GM18498 (cell line): ENCODE data around the gene MYCBPAP.
A peak's percentile ranks its signal among the peaks of the same experiment; 100 is the strongest.

Experiments used
- ATAC-seq: cut with Tn5 transposase; IDR thresholded peaks from one replicate; pipeline ENCODE4 v1.9.1; 2021; ENCODE audit warnings: mild to moderate bottlenecking, moderate library complexity; ENCODE audit not compliant: unreplicated experiment

MYCBPAP gene

GRCh38 chr17:50549969-50550368 is 41.7 kb downstream of the MYCBPAP start:
- ATAC-seq, result no peak

GRCh38 chr17:50550661-50551432 is 42.6 kb downstream of the MYCBPAP start:
- ATAC-seq, result no peak

- ATAC-seq, result no peak
These were observed 43.2 kb downstream of the MYCBPAP start for GRCh38 chr17:50551433-50551815.

- no peak for ATAC-seq
These were observed 43.6 kb downstream of the MYCBPAP start for GRCh38 chr17:50551884-50552283.

- ATAC-seq, result no peak
These were observed 46.0 kb downstream of the MYCBPAP start for GRCh38 chr17:50554201-50554600.

GRCh38 chr17:50556803-50557202 is 48.6 kb downstream of the MYCBPAP start:
- no peak for ATAC-seq

GRCh38 chr17:50557630-50558029 is 49.4 kb downstream of the MYCBPAP start:
- ATAC-seq, result no peak

- no peak for ATAC-seq
These were observed 49.9 kb downstream of the MYCBPAP start for GRCh38 chr17:50558091-50558490.

GRCh38 chr17:50558581-50558940 is 50.3 kb downstream of the MYCBPAP start:
- no peak for ATAC-seq

GRCh38 chr17:50558941-50559614 is 50.8 kb downstream of the MYCBPAP start:
- no peak for ATAC-seq

GRCh38 chr17:50559674-50560184 is 51.5 kb downstream of the MYCBPAP start:
- ATAC-seq, result no peak

- peak; percentile 90 for ATAC-seq
These were observed 52.1 kb downstream of the MYCBPAP start, which contains the start of gene CACNA1G for GRCh38 chr17:50560185-50560824. Gene CACNA1G (plus strand): TSS chr17:50560715. CDS start chr17:50561460, 745 bp downstream.

- ATAC-seq, result peak; percentile 13
These were observed 52.9 kb downstream of the MYCBPAP start for GRCh38 chr17:50560931-50561745.

GRCh38 chr17:50561746-50562141 is 53.5 kb downstream of the MYCBPAP start:
- ATAC-seq, result no peak

GRCh38 chr17:50562242-50563091 is 54.2 kb downstream of the MYCBPAP start:
- no peak for ATAC-seq

GRCh38 chr17:50563092-50563511 is 54.9 kb downstream of the MYCBPAP start:
- ATAC-seq, result no peak

GRCh38 chr17:50564916-50565315 is 56.7 kb downstream of the MYCBPAP start:
- no peak for ATAC-seq

- ATAC-seq, result no peak
These were observed 57.4 kb downstream of the MYCBPAP start for GRCh38 chr17:50565402-50566350.

- no peak for ATAC-seq
These were observed 58.6 kb downstream of the MYCBPAP start for GRCh38 chr17:50566886-50567285.
